22Rv1 (cell line): ENCODE measurements around the gene PADI3.

Source experiments
- CTCF ChIP-seq: fragments of 450-650 bp; IDR thresholded peaks from 2 replicates; pipeline ENCODE4 v1.5.1; 2017; ENCODE audit warnings: mild to moderate bottlenecking
- ZFX ChIP-seq: fragments of 450-650 bp; IDR thresholded peaks from 2 replicates; pipeline ENCODE4 v1.6.1; 2017; ENCODE audit warnings: antibody characterized with exemption, borderline replicate concordance

GRCh38 chr1:17314491-17314971 lies 65.6 kb downstream of the PADI3 start:
- TF ChIP-seq CTCF = no peak
- no peak for TF ChIP-seq ZFX
